ENCODE data around the gene FRMD1. TPM values are rescaled to one million over a fixed set of nuclear protein-coding genes. Genes with fewer than 3 reads are reported as not detected.

The FRMD1 gene
- total RNA-seq, 4 donors from 2014 or later = 0.79 to 4.8 (median 1.7) TPM

- TF ChIP-seq CTCF (IDR thresholded peaks at IDR 0.05) = no peak
- no peak for DNase-seq (ENCODE audit: low spot score)
- ATAC-seq (ENCODE audit: low FRiP score) = no peak
Measured at GRCh38 chr6:168061269-168062210, 17.5 kb downstream of the FRMD1 start.

- no peak for DNase-seq (ENCODE audit: low spot score)
- no peak for ATAC-seq (ENCODE audit: low FRiP score)
- no peak for TF ChIP-seq CTCF (IDR thresholded peaks at IDR 0.05)
Measured at GRCh38 chr6:168060521-168060931, 18.5 kb downstream of the FRMD1 start.

GRCh38 chr6:168058691-168059551 is 20.1 kb downstream of the FRMD1 start:
- DNase-seq (ENCODE audit: low spot score) = no peak
- no peak for ATAC-seq (ENCODE audit: low FRiP score)
- TF ChIP-seq CTCF (IDR thresholded peaks at IDR 0.05) = no peak

GRCh38 chr6:168057836-168058235 is 21.2 kb downstream of the FRMD1 start:
- ATAC-seq (ENCODE audit: low FRiP score) = no peak
- TF ChIP-seq CTCF (IDR thresholded peaks at IDR 0.05) = no peak
- no peak for DNase-seq (ENCODE audit: low spot score)

GRCh38 chr6:168056892-168057527 is 22.0 kb downstream of the FRMD1 start:
- ATAC-seq (ENCODE audit: low FRiP score) (no peak), DNase-seq (ENCODE audit: low spot score) (no peak)
- TF ChIP-seq CTCF (IDR thresholded peaks at IDR 0.05) = no peak

- ATAC-seq (ENCODE audit: low FRiP score) (no peak), DNase-seq (ENCODE audit: low spot score) (no peak)
- TF ChIP-seq CTCF (IDR thresholded peaks at IDR 0.05) = no peak
Measured at GRCh38 chr6:168055696-168056489, 23.1 kb downstream of the FRMD1 start.

All from omental fat pad (tissue), 4 donors.